T-helper 17 cell (primary cell): ENCODE measurements around the gene CUL2. TPM values are rescaled to one million over a fixed set of nuclear protein-coding genes. Genes with fewer than 3 reads are reported as not detected.

Experiments
- ATAC-seq: fragments of 150-1000 bp; cut with Tn5 transposase; 2 replicates; pipeline ENCODE4 v1.10.0; 2021; ENCODE audit warnings: mild to moderate bottlenecking, moderate library complexity
- DNase-seq, 3 donors: peaks; one replicate each; pipeline versions ENCODE4 v3.0.0 to v3.0.0-alpha.2; 2020 to 2021
- H3K9me3 ChIP-seq: one replicate; pipeline ENCODE4 v1.7.0; 2013; ENCODE audit warnings: low read length, mild to moderate bottlenecking; ENCODE audit not compliant: control insufficient read depth, poor library complexity, severe bottlenecking
- H3K27ac Mint-ChIP-seq: one replicate; pipeline ENCODE4 v1.8.0; 2022; ENCODE audit warnings: mild to moderate bottlenecking, moderate library complexity, mixed read lengths
- H3K27me3 Mint-ChIP-seq: one replicate; pipeline ENCODE4 v1.8.0; 2022; ENCODE audit warnings: mixed read lengths
- H3K36me3 Mint-ChIP-seq: one replicate; pipeline ENCODE4 v1.8.0; 2022; ENCODE audit warnings: low read depth, mixed read lengths
- H3K4me1 Mint-ChIP-seq: one replicate; pipeline ENCODE4 v1.8.0; 2022; ENCODE audit warnings: mild to moderate bottlenecking, mixed read lengths
- H3K4me3 Mint-ChIP-seq: one replicate; pipeline ENCODE4 v1.8.0; 2022; ENCODE audit warnings: mild to moderate bottlenecking, moderate library complexity, mixed read lengths
- total RNA-seq, 4 donors: library from RNA in 2 of 4; stranded (reverse) in 2 of 4; gene quantifications; one replicate each; pipeline ENCODE4 v1.2.3 and lab custom pipeline; 2022 to 2026

The CUL2 gene
- total RNA-seq (10 to 100 TPM; 25.6 to 36.9 TPM), total RNA-seq (lab: John Stamatoyannopoulos, UW) (55.7 to 62.1 reads per million in 2 donors)

DNA sequence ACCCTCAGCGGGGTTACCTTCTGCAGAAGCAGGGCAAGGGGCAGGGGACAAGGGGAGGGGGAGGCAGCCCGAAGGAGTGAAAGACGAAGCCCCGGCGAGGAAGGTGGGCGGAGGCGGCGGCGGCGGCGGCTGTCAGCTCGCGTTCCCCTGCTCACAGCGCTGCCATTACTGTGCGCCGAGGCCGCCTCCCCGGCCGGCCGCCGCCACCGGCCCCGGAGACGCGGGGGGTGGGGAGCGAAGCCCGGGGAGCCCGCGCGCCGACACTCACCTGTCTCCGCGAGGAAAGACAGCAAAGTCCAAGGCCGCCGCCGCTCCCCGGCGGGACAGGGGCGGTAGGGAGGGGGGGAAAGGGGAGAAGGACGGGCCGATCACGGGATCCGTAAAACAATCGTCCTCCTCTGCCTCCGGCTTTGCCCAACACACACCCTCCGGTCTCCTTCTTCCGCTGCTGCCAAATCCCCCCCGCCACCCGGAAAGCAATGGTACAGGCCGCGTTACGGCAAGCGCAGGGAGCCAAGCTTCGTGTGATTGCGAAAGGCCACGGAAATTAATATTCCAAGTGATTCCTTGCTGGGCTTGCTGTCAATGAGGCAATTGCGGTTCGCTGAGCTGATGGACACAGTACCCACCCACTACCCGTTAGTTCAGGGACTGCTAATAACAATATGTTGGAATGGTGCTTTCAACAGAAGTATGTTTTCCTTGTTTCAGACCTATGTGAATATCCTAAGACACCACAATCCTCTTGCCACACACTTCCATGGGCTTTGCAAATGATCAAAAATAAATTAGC is at the start of gene CUL2:
Gene CUL2 (minus strand): TSS at position 180 of the 793 bp plus-strand sequence. CDS start 19,024 bp downstream, outside the sequence.
- DNase-seq, result peak; percentile 81 to 89 (median 83)
- H3K27ac Mint-ChIP-seq, result peak within 1 kb of the TSS; percentile 89
- peak within 1 kb of the TSS; percentile 94 for H3K4me3 Mint-ChIP-seq
- H3K36me3 Mint-ChIP-seq, result peaks cover 5% of the 10 kb centered on the region
- no peaks in the 10 kb centered on the region for H3K9me3 ChIP-seq
- H3K4me1 Mint-ChIP-seq, result peaks cover 40% of the 10 kb centered on the region
- ATAC-seq, result peak; percentile 97
- H3K27me3 Mint-ChIP-seq, result no peaks in the 10 kb centered on the region

DNA sequence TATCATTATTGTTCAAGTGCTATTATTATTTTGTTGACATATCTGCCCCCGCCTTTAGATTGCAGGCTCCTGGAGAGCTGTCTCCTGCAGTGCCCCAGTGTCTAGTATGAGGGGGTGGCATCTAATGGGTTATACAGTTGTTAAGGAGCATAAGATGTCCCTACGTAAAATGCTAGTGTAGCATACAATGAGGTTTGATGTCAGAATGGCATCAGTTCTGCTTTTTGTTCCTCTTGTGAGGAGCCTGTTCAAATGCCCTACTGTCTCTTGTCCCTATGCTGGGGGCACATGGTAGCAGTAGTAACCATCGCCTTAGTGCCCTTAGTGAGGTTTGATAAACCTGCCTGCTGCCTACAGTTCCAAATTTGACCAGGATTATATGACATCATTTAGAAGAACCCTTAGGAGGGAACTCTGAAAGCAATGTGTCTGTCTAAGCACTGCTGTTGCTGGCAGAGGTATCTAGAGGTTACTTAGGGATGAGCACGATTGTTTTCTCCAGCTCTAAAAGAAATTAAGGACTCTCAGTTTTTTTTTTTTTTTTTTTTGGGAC is 46.2 kb upstream of the CUL2 start:
- Mint-ChIP-seq H3K27ac (peak overlapping the region; percentile 98), H3K4me1 (peaks cover 22% of the 10 kb centered on the region), H3K36me3 (no peaks in the 10 kb centered on the region), H3K4me3 (peak overlapping the region; percentile 73), H3K27me3 (no peaks in the 10 kb centered on the region)
- no peak for DNase-seq
- no peaks in the 10 kb centered on the region for H3K9me3 ChIP-seq
- peak; percentile 44 for ATAC-seq

DNA sequence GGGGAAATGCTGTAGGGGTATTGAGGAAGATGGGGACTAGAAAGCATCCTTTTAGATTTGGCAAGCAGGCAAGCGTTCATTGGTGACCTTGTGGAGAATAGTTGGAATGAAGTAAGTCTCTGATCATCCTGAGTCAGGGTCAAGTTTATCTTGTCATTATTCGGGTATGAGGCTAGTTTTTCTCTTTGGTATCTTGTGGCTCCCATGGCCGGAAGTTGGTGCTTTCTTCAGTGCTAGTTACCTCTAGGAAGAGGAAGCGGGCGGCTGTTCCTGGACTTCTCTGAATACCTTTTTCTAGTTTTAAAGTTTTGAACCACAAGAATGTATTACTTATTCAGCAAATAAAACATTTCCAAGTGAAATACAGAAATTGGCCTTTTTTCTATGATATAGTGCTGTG is 45.7 kb upstream of the CUL2 start:
- H3K27ac Mint-ChIP-seq, result peak overlapping the region; percentile 98
- no peaks in the 10 kb centered on the region for H3K9me3 ChIP-seq
- peak overlapping the region; percentile 73 for H3K4me3 Mint-ChIP-seq
- no peaks in the 10 kb centered on the region for H3K36me3 Mint-ChIP-seq
- DNase-seq (no peak), ATAC-seq (peak; percentile 18)
- H3K27me3 Mint-ChIP-seq, result no peaks in the 10 kb centered on the region
- H3K4me1 Mint-ChIP-seq, result peaks cover 24% of the 10 kb centered on the region

DNA sequence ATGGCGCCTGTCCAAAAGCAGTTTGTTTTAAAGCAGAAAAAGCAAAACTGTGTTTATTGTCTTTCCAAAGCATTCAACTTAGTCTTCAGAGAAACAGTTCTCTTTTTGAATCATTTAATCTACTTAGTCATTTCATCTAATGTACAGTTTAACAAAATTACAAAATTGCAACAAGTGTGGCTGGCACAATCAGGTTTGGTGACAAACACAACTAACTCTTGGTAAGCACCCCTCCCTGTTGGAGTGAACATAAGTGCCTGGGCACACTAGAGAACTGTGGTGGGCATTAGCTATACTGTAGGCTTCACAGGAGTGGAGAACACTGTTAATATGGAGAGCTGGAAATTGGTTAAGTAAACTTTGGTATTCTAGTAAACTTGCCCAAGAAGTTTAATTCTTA is 43.4 kb upstream of the CUL2 start:
- Mint-ChIP-seq H3K27ac (peak overlapping the region; percentile 98), H3K4me3 (peak overlapping the region; percentile 19)

DNA sequence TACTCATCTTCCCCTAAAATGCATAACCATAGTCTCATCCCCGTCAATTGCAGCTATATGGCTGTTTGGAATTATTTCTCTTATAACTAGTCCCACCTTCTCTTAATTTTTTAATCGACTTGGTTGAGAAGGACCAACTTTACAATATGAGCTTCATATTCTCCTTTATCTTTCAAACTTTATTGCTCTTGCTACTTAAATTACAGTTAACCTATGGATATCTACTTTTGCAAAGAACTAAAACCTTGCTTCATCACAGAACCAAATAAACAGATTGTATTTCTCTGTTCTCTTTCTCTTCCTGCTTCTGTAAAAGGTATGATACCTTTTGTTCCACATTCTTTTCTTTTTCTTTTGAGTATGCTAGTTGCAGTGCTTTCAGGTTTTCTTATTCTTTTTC is 42.6 kb upstream of the CUL2 start:
- Mint-ChIP-seq H3K4me1 (peaks cover 38% of the 10 kb centered on the region), H3K27me3 (no peaks in the 10 kb centered on the region), H3K27ac (peak overlapping the region; percentile 98), H3K4me3 (peak overlapping the region; percentile 89), H3K36me3 (no peaks in the 10 kb centered on the region)
- no peaks in the 10 kb centered on the region for H3K9me3 ChIP-seq
- DNase-seq (no peak), ATAC-seq (no peak)

More for the DNA sequence above, 43.4 kb upstream of the CUL2 start:
- no peaks in the 10 kb centered on the region for H3K9me3 ChIP-seq
- ATAC-seq (no peak), DNase-seq (no peak)
- H3K27me3 Mint-ChIP-seq, result no peaks in the 10 kb centered on the region
- peaks cover 32% of the 10 kb centered on the region for H3K4me1 Mint-ChIP-seq
- H3K36me3 Mint-ChIP-seq, result no peaks in the 10 kb centered on the region

DNA sequence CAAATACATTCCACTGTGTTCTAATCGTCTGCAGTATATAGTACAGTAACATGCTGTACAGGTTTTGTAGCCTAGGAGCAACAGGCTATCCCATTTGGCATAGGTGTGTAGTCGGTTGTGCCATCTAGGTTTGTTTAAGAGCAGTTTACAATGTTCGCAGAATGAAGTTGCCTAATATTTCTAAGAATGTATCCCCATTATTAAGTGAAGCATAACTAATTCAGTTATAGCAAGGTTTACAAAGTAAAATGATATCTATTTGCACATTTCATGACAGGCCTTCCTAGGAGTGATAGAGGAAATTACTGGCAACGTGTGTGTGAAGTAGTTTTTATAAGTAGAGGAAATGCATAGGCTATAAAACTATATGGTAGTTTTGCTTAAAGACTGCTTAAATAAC is 40.5 kb upstream of the CUL2 start:
- H3K9me3 ChIP-seq, result no peaks in the 10 kb centered on the region
- H3K36me3 Mint-ChIP-seq, result no peaks in the 10 kb centered on the region
- no peaks in the 10 kb centered on the region for H3K27me3 Mint-ChIP-seq
- peak overlapping the region; percentile 98 for H3K27ac Mint-ChIP-seq
- peak overlapping the region; percentile 57 for H3K4me3 Mint-ChIP-seq
- peaks cover 37% of the 10 kb centered on the region for H3K4me1 Mint-ChIP-seq
- ATAC-seq (no peak), DNase-seq (no peak)

DNA sequence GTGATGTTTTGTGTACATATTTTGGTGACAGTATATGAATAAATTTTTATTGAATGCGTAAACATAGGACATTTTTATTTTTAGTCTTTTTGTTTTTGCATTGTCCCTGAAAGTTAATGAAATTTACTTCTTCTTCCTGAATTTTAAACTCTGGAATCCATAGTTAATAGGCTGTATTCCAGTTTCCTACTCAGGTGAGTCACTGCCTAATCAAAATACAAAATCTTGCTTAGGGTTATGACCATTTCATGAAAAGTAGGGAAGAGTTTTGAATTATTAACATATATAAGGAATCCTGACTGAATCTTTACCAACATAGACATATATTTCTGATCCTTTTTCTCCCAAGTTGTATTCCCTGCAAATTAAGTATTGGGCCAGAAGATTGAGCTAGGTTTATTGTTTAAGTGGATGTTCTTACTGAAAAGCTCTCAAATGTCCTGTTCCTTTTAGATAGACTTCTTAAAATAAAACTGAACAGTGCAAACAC is 39.1 kb upstream of the CUL2 start:
- no peak for DNase-seq
- H3K4me3 Mint-ChIP-seq, result peak overlapping the region; percentile 96
- no peaks in the 10 kb centered on the region for H3K9me3 ChIP-seq
- peak overlapping the region; percentile 100 for H3K27ac Mint-ChIP-seq
- peaks cover 38% of the 10 kb centered on the region for H3K4me1 Mint-ChIP-seq
- no peaks in the 10 kb centered on the region for H3K36me3 Mint-ChIP-seq
- ATAC-seq, result no peak
- H3K27me3 Mint-ChIP-seq, result no peaks in the 10 kb centered on the region

DNA sequence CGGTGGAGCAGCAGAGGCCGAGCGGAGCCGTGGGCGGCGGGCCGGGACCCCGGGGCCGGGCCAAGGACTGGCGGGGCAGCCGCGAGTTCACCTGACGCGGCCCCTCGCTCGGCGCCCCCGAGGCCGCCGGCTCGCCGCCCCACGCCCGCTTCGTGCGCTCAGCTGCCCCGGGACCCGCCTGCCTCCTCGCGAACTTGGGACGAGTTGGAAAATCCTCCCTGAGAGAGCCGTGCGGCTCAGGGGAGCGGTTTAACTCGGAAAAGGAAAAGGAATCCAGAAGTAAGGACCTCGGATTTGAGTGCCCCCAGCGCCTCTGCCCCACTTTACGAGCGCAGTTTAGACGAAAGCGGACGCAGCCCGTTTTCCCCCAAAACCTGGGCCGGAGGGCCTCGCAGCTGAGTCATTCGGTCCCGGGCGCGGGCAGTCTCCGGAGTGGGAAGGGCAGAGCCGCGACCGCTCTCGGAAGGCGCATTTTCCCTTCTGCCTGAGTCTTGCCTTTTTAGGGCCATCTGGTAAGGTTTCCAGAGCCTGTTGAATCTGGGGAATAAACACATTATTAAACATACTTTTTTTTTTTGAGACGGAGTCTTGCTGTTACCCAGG is 37.2 kb upstream of the CUL2 start:
- Mint-ChIP-seq H3K4me1 (peaks cover 35% of the 10 kb centered on the region), H3K4me3 (peak overlapping the region; percentile 96), H3K27ac (peak overlapping the region; percentile 100), H3K36me3 (no peaks in the 10 kb centered on the region), H3K27me3 (no peaks in the 10 kb centered on the region)
- DNase-seq, result peak; percentile 41 to 50 (median 47)
- no peak for ATAC-seq
- H3K9me3 ChIP-seq, result no peaks in the 10 kb centered on the region

DNA sequence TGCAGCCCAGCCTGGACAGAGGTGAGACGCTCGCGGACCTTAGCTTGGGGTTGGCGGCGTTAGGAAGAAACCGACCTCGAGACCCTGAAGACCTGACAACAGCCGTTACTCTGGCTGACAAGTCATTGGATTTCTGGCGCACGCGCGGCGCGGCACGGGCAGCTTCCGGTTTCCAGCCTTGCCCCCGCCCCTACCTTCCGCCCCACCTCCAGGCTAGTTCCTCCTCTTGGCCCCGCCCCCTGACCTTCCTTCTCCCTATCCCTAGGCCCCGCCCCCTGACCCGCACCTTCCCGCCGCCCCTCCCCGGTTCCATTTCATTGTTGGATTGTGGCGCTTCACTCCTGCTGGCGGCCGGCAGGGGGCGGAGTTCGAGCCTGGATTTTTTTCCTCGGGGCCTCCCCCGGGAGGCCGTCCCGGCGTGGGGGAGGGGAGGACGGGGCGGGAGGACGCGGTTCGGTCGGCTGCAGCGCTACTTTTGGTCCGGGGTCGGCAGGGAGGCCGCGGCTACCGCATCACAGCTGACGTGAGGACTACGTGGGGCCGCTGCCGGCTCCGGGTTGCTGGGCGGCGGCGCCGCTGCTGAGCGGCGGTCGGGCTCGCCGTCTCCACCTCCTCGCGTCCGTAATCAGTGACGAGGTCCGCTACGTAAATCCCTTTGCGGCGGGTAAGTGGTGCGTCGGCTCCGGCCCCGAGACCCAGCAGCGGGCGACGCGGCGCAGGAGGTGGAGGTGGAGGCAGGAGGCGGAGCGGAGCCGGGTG is 36.6 kb upstream of the CUL2 start, which contains the start of gene CREM:
Gene CREM (plus strand): TSS at position 317 of the 759 bp plus-strand sequence. CDS start 10,990 bp downstream, outside the sequence.
- peak within 1 kb of the TSS; percentile 96 for H3K4me3 Mint-ChIP-seq
- DNase-seq (peak; percentile 98 to 100 (median 100)), ATAC-seq (peak; percentile 82)
- H3K4me1 Mint-ChIP-seq, result peaks cover 33% of the 10 kb centered on the region
- H3K36me3 Mint-ChIP-seq, result no peaks in the 10 kb centered on the region
- H3K9me3 ChIP-seq, result no peaks in the 10 kb centered on the region
- peak within 1 kb of the TSS; percentile 100 for H3K27ac Mint-ChIP-seq
- no peaks in the 10 kb centered on the region for H3K27me3 Mint-ChIP-seq

DNA sequence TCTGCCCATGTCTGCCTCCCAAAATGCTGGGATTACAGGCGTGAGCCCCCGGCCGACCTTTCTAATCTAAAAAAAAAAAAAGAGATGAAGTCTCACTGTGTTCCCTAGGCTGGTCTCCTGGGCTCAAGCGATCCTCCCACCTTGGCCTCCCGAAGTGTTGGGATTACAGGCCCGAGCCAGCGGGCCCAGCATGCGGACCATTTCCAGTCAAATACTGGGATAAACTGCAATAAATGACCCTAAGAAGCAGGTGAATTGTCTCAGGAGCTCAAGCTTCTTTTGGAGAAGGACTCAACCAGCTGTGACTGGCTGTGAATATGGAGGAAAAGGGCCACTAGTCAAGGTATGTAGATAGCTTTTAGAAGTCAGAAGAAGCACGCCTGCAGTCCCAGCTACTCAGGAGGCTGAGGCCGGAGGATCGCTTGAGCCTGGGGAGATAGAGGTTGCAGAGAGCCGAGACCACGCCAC is 36.0 kb upstream of the CUL2 start:
- peak overlapping the region; percentile 96 for H3K4me3 Mint-ChIP-seq
- ATAC-seq (no peak), DNase-seq (no peak)
- H3K4me1 Mint-ChIP-seq, result peaks cover 32% of the 10 kb centered on the region
- H3K27ac Mint-ChIP-seq, result peak overlapping the region; percentile 100
- no peaks in the 10 kb centered on the region for H3K36me3 Mint-ChIP-seq
- no peaks in the 10 kb centered on the region for H3K27me3 Mint-ChIP-seq
- H3K9me3 ChIP-seq, result no peaks in the 10 kb centered on the region

DNA sequence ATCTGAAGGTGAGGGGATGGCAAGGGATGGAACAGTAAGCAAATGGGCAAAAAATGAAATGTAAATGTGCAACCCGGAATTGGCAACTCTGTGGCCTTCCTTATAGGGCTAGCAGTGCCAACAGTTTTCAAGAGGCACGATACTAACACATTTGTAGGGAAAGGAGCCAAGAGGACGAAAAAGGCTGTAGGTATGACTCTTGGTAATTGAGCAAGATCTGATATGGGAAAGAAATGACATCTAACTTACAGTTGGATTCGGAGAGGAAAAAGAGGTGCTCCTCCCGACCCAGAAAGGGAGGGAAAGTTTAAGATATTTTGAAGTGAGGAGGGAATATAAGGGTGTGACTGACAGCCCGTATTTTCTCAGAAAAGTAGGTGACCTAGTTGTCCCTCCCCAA is 34.4 kb upstream of the CUL2 start:
- Mint-ChIP-seq H3K4me3 (peak overlapping the region; percentile 4), H3K36me3 (no peaks in the 10 kb centered on the region), H3K27ac (peak overlapping the region; percentile 100), H3K27me3 (no peaks in the 10 kb centered on the region), H3K4me1 (peaks cover 26% of the 10 kb centered on the region)
- ATAC-seq (no peak), DNase-seq (no peak)
- H3K9me3 ChIP-seq, result no peaks in the 10 kb centered on the region

DNA sequence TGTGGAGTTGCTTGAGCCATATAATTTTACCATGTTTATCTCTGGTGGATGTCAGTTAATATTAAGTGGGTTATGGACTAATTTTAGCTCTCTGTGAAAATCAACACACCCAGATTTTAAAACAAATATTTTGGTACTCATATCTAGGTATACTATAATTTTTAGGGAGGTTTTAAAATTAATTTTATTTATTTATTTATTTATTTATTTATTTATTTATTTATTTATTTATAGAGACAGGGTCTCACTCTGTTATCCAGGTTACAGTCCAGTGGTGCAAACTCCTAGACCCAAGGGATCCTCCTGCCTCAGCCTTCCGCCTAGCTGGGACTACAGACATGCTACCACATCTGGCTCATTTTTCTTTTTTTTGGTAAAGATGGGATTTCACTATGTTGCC is 29.2 kb upstream of the CUL2 start:
- Mint-ChIP-seq H3K36me3 (no peaks in the 10 kb centered on the region), H3K27ac (peak overlapping the region; percentile 74), H3K4me1 (peaks cover 5% of the 10 kb centered on the region), H3K4me3 (no peak overlapping the region), H3K27me3 (no peaks in the 10 kb centered on the region)
- H3K9me3 ChIP-seq, result no peaks in the 10 kb centered on the region
- ATAC-seq (no peak), DNase-seq (no peak)
